Stimulated activated naive CD8-positive, alpha-beta T cell treated with anti-CD3 and anti-CD28 coated beads, Interleukin-15, Interleukin-2, amounts not matched to agents 100 ng/mL and 50 ng/mL, for 24 hours (primary cell): ENCODE results near the gene NAGK.

ENCODE experiments used
- H3K27ac Mint-ChIP-seq: one replicate; pipeline ENCODE4 v1.8.0; 2021; ENCODE audit warnings: mild to moderate bottlenecking, mixed read lengths
- H3K27me3 Mint-ChIP-seq: one replicate; pipeline ENCODE4 v1.8.0; 2021; ENCODE audit warnings: mixed read lengths
- H3K36me3 Mint-ChIP-seq: one replicate; pipeline ENCODE4 v1.8.0; 2021; ENCODE audit warnings: low read depth, mixed read lengths
- H3K4me1 Mint-ChIP-seq: one replicate; pipeline ENCODE4 v1.8.0; 2021; ENCODE audit warnings: low read depth, mixed read lengths
- H3K4me3 Mint-ChIP-seq: one replicate; pipeline ENCODE4 v1.8.0; 2021; ENCODE audit warnings: mild to moderate bottlenecking, mixed read lengths
- H3K9me3 Mint-ChIP-seq: one replicate; pipeline ENCODE4 v1.8.0; 2021; ENCODE audit warnings: mixed read lengths

The NAGK gene

GRCh38 chr2:71063216-71063615 lies 5.2 kb upstream of the NAGK start:
- peaks cover 13% of the 10 kb centered on the region for H3K4me1 Mint-ChIP-seq
- no peaks in the 10 kb centered on the region for H3K36me3 Mint-ChIP-seq
- H3K27ac Mint-ChIP-seq, result no peak overlapping the region
- H3K27me3 Mint-ChIP-seq, result peaks cover 3% of the 10 kb centered on the region
- H3K4me3 Mint-ChIP-seq, result no peak overlapping the region
- H3K9me3 Mint-ChIP-seq, result no peaks in the 10 kb centered on the region

DNA sequence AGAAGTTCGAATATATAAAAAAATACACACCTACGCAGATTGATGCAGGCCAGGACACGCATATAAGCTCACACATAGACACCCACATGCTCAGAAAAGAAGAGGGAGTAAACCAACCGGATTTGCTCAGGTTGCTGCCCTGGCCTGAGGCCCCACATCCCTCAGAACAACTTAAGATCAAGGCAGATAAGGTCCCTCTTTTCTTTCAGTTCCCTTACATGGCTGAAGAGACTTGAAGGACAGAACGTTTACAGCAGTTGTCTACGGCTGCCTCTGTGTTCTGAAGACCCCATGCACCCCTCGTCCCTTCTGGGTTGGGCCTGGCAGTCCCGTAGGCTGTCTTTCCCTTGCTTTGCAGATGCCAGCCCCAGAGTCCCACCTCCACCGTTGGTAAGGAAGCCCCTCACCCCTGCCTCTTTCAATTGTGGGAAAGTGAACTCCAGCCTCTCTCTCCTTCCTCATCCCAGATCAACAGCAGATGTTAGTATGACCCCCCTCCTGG lies 4.3 kb upstream of the NAGK start:
- peaks cover 3% of the 10 kb centered on the region for H3K27me3 Mint-ChIP-seq
- H3K4me1 Mint-ChIP-seq, result peaks cover 22% of the 10 kb centered on the region
- no peak overlapping the region for H3K27ac Mint-ChIP-seq
- H3K36me3 Mint-ChIP-seq, result no peaks in the 10 kb centered on the region
- H3K4me3 Mint-ChIP-seq, result no peak overlapping the region
- no peaks in the 10 kb centered on the region for H3K9me3 Mint-ChIP-seq

DNA sequence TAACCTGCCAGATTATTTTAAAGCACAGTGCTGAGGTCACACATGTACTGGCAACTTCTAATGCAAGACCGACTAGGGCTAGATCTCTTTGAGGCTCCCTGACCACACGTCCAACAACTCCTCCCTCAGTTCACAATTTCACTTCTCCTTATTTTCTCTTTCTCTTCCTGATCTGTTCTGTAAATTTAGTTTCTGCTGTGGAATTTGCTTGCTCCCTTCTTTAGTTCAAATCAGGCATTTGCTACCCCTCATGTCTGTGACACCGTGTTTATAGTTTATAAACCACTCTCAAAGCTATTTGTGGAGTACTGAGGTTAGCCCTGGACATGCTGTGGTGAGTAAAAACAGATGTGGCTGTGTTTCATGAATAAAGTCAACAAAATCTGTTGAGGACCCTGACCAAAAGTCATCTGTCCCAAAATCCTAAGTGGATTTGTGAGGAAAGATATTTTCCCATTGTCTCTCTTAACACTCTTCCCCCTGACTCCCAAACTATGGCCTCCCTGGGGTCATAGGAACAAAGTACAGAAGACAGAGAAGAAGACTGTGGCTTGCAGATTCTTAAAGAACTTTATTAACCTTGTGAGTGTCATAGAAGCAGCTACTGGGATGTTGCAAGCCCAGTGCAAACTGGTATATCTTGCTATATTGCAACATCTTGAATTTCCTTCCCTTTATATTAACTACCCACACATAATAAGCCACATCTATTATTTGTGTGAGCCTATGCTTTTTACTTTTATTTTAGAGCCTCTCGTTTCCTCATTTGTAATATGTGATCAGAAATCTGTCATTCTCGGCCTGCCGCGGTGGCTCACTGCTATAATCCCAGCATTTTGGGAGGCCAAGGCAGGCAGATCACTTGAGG lies 3.5 kb upstream of the NAGK start:
- Mint-ChIP-seq H3K27me3 (peaks cover 3% of the 10 kb centered on the region), H3K4me3 (no peak overlapping the region)

DNA sequence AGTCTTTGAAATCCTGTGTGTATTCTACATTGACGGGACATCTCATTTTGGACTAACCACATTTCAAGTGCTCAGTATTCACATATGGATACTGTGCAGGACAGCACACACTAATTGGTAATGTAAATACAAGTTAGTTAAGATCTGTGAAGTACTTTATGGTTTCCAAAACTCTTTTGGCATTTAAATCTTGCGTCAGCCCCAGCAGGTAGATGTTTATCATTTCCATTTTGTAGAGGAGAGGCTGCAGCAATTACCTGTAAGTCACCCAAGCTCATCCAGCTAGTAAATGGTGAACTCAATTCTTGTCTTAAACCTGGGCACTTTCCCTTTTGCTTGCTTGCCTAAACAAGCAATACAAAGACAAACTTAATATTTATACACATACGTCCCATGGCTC lies 1.6 kb upstream of the NAGK start:
- peaks cover 49% of the 10 kb centered on the region for H3K4me1 Mint-ChIP-seq
- no peaks in the 10 kb centered on the region for H3K27me3 Mint-ChIP-seq
- H3K27ac Mint-ChIP-seq, result peak overlapping the region; percentile 21
- no peaks in the 10 kb centered on the region for H3K36me3 Mint-ChIP-seq
- H3K4me3 Mint-ChIP-seq, result peak overlapping the region; percentile 17
- H3K9me3 Mint-ChIP-seq, result no peaks in the 10 kb centered on the region

More for the DNA sequence above, 3.5 kb upstream of the NAGK start:
- no peak overlapping the region for H3K27ac Mint-ChIP-seq
- peaks cover 30% of the 10 kb centered on the region for H3K4me1 Mint-ChIP-seq
- no peaks in the 10 kb centered on the region for H3K36me3 Mint-ChIP-seq
- no peaks in the 10 kb centered on the region for H3K9me3 Mint-ChIP-seq

- peaks cover 56% of the 10 kb centered on the region for H3K4me1 Mint-ChIP-seq
- H3K4me3 Mint-ChIP-seq, result peak overlapping the region; percentile 92
- H3K36me3 Mint-ChIP-seq, result peaks cover 2% of the 10 kb centered on the region
- H3K9me3 Mint-ChIP-seq, result no peaks in the 10 kb centered on the region
- no peaks in the 10 kb centered on the region for H3K27me3 Mint-ChIP-seq
- peak overlapping the region; percentile 96 for H3K27ac Mint-ChIP-seq
Measured at GRCh38 chr2:71067567-71068217, 756 bp upstream of the NAGK start.

- Mint-ChIP-seq H3K4me1 (peaks cover 69% of the 10 kb centered on the region), H3K36me3 (peaks cover 15% of the 10 kb centered on the region), H3K27ac (peak overlapping the region; percentile 96), H3K27me3 (no peaks in the 10 kb centered on the region), H3K9me3 (no peaks in the 10 kb centered on the region), H3K4me3 (peak overlapping the region; percentile 92)
Measured at GRCh38 chr2:71069376-71069775, 928 bp downstream of the NAGK start.

DNA sequence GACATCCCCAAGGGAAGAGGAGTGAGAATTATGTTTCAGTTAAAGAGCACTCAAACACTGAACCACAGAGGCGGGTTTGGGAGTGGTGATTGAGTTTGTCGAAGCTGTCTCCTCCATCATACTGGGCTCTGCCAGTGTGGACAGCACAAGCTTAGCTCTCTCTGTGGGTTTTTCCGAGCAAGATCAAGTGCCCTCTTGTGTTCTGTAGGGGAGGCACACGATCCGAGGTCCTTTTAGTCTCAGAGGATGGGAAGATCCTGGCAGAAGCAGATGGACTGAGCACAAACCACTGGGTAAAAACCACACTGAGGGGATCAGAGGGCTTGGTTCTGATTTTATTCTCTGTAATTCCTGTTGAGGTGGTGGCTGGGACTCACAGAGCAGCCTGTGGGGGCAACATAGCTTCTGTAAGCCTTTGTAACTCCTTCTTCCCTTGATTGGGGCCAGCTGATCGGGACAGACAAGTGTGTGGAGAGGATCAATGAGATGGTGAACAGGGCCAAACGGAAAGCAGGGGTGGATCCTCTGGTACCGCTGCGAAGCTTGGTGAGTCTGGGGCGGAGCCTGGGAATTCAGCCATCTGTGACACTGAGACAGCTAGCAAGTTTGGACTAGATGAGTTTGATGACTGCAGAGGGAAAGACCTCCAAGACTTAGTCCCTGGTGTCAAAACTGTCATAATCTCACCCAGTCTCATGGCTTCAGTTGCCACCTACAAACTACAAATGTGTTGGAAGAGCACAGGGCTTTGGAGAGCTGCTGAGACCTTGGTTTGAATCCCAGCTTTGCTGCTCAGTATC lies 2.0 kb downstream of the NAGK start:
- Mint-ChIP-seq H3K4me1 (peaks cover 69% of the 10 kb centered on the region), H3K4me3 (peak overlapping the region; percentile 92), H3K36me3 (peaks cover 16% of the 10 kb centered on the region), H3K9me3 (no peaks in the 10 kb centered on the region), H3K27ac (peak overlapping the region; percentile 88), H3K27me3 (no peaks in the 10 kb centered on the region)

- H3K4me3 Mint-ChIP-seq, result peak overlapping the region; percentile 57
- peak overlapping the region; percentile 88 for H3K27ac Mint-ChIP-seq
- no peaks in the 10 kb centered on the region for H3K9me3 Mint-ChIP-seq
- peaks cover 20% of the 10 kb centered on the region for H3K36me3 Mint-ChIP-seq
- no peaks in the 10 kb centered on the region for H3K27me3 Mint-ChIP-seq
- peaks cover 67% of the 10 kb centered on the region for H3K4me1 Mint-ChIP-seq
Measured at GRCh38 chr2:71071681-71072398, 3.4 kb downstream of the NAGK start.

GRCh38 chr2:71072492-71072891 lies 4.0 kb downstream of the NAGK start:
- Mint-ChIP-seq H3K4me3 (peak overlapping the region; percentile 57), H3K27ac (peak overlapping the region; percentile 88), H3K27me3 (no peaks in the 10 kb centered on the region), H3K9me3 (no peaks in the 10 kb centered on the region), H3K36me3 (peaks cover 26% of the 10 kb centered on the region), H3K4me1 (peaks cover 61% of the 10 kb centered on the region)

DNA sequence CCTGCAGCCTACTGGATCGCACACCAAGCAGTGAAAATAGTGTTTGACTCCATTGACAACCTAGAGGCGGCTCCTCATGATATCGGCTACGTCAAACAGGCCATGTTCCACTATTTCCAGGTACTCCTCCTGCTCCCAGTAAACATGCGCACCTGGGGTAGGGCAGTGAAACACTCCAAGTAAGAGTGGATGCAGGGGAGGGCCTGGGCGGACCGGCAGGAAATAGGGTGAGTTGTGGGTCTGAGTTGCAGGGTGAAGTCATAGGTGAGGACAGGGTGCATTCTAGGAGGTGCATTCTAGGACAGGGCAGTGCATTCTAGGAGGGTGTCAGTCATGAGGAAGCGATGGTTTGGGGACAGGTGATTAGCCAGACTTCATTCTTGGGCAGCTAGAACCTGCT lies 5.0 kb downstream of the NAGK start:
- Mint-ChIP-seq H3K36me3 (peaks cover 32% of the 10 kb centered on the region), H3K4me3 (no peak overlapping the region), H3K9me3 (no peaks in the 10 kb centered on the region), H3K27me3 (no peaks in the 10 kb centered on the region), H3K4me1 (peaks cover 53% of the 10 kb centered on the region), H3K27ac (peak overlapping the region; percentile 51)

DNA sequence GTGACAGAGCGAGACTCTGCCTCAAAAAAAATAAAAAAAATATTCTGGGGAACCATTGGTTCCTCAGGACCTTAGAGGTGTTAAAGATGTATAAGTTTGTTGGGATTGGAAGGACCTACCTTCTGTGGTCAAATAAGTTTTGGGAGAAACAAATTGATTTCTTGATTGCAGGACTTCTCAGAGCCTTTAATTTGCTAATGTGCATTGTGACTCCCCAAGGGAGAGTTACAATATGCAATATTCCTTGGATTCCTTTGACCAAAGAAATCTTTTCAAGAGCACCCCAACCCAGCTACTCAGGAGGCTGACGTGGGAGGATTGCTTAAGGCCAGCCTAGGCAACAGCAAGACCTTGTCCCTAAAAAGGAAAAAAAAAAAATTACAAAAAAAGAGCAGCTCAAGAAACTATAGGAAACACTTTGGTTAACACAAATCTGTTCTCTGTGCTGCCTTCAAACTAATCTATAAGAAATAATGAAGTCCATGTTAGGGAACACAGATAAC lies 6.5 kb downstream of the NAGK start:
- peaks cover 39% of the 10 kb centered on the region for H3K36me3 Mint-ChIP-seq
- no peak overlapping the region for H3K27ac Mint-ChIP-seq
- H3K4me3 Mint-ChIP-seq, result no peak overlapping the region
- no peaks in the 10 kb centered on the region for H3K9me3 Mint-ChIP-seq
- no peaks in the 10 kb centered on the region for H3K27me3 Mint-ChIP-seq
- H3K4me1 Mint-ChIP-seq, result peaks cover 39% of the 10 kb centered on the region

DNA sequence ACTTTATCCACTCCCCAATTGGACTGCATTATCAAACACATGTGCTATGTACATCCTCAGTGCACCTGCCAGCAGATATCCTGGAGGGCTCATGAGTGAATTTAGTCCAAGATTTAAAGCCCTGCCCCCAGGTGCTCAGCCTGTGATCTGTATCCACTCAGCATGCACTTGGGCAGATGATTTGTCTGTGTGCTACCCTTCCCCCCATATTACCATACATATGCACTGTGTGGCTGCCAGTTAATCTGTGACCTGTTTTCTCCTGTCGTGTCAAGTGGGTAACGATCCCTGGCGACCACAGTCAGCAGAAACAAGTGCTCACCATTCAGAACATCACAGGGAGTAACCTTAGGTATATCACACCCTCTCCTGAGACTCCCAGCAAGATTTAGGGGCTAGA lies 10.2 kb downstream of the NAGK start:
- peaks cover 15% of the 10 kb centered on the region for H3K4me1 Mint-ChIP-seq
- no peaks in the 10 kb centered on the region for H3K9me3 Mint-ChIP-seq
- peaks cover 31% of the 10 kb centered on the region for H3K36me3 Mint-ChIP-seq
- no peaks in the 10 kb centered on the region for H3K27me3 Mint-ChIP-seq
- no peak overlapping the region for H3K27ac Mint-ChIP-seq
- no peak overlapping the region for H3K4me3 Mint-ChIP-seq

DNA sequence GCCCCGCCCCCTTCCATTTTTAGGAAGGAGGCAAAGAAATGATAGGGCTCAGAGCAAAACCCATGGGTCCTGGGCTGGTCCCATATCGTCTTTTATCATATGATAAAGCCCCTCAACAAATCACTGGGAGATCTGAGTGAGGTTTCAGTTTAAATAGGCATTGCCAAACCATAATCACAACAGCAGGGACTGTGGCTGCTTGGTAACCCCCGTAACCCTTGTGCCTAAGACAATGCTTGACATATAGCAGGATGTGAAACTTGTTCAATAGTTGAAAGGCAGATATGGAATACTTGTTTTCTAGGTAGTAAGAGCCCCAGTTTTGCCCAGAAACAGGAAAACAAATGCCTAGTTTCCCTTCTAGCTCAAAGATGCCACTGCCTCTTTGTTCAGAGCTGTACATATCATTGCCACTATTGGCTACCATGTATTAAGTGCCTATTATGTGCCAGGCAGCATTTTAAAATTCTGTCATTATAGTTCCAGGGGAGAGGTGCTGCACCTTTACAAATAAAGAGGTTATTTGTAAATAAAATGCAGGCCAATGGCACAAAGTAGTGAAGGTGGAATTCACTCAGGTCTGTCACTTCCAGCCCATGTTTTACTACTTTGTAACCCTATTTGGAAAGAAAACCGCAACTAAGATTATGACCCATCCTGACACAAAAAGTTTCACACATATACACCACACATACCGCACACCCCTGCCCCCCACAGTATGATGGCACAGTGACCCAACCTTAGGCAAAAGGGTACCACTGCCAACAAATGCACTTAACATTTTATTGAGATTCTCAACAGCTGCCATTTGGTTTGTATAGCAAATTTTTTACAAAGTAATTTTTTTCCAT lies 14.2 kb downstream of the NAGK start:
- Mint-ChIP-seq H3K36me3 (peaks cover 13% of the 10 kb centered on the region), H3K9me3 (no peaks in the 10 kb centered on the region), H3K4me1 (peaks cover 20% of the 10 kb centered on the region), H3K27me3 (peaks cover 8% of the 10 kb centered on the region), H3K27ac (peak overlapping the region; percentile 34), H3K4me3 (no peak overlapping the region)
